ENCODE results near the gene SFPQ. TPM values are rescaled to one million over a fixed set of nuclear protein-coding genes. Genes with fewer than 3 reads are reported as not detected.

The SFPQ gene
- total RNA-seq, 1 experiment from 2014 or later, result 573 TPM

DNA sequence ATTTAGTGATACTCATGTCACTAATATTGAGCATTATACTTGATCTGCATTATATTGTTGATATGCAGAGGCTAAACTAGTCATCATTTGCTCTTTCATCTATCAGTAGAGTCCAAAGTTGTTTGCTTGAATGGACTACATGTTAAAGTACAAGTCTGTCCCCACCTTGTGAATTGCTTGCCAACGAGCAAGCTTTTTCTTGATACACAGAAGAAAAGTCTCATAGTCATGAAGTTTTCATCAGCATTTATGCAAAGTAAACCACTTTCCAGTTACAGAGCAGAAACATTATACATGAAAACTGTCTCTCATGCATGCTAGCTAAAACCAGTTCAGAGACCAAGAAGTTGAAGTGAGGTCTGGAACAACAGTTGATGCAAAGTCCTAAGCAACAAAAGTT lies 13.0 kb downstream of the SFPQ start:
- Histone ChIP-seq H3K4me1 (ENCODE audit: insufficient read depth, low read length) (no peaks in the 10 kb centered on the region), H2BK120ac (ENCODE audit: low read depth, low read length, poor library complexity, severe bottlenecking) (no peak overlapping the region), H3K9me3 (ENCODE audit: control insufficient read depth, low read depth, low read length) (no peaks in the 10 kb centered on the region), H2BK5ac (ENCODE audit: insufficient read length, low read length) (no peak overlapping the region), H3K27me3 (ENCODE audit: insufficient read depth, low read length) (no peaks in the 10 kb centered on the region), H4K5ac (ENCODE audit: insufficient read length, low read depth, low read length) (no peak overlapping the region), H3K79me2 (ENCODE audit: insufficient read depth, low read length) (peaks cover 5% of the 10 kb centered on the region), H2BK20ac (ENCODE audit: low read depth, low read length, poor library complexity, severe bottlenecking) (no peak overlapping the region), H2BK15ac (ENCODE audit: low read depth, low read length) (no peak overlapping the region), H3K27ac (ENCODE audit: insufficient read length, low read depth, low read length) (no peak overlapping the region), H4K8ac (replicated peaks; ENCODE audit: insufficient read length, low read depth, low read length) (no peak overlapping the region), H3K23me2 (ENCODE audit: insufficient read length, low read depth, low read length, poor library complexity, severe bottlenecking) (no peaks in the 10 kb centered on the region), H4K91ac (ENCODE audit: insufficient read length, low read depth, low read length) (no peak overlapping the region), H3K18ac (ENCODE audit: insufficient read length, low read depth, low read length) (no peak overlapping the region), H4K20me1 (ENCODE audit: control insufficient read depth, insufficient read depth, insufficient read length) (no peaks in the 10 kb centered on the region), H3K4me2 (ENCODE audit: insufficient read depth, insufficient read length, low read length) (no peak overlapping the region), H2AFZ (ENCODE audit: low read length) (no peak overlapping the region), H3K14ac (ENCODE audit: insufficient read depth, low read length) (no peak overlapping the region), H3K56ac (ENCODE audit: insufficient read length, low read depth, low read length) (no peak overlapping the region), H3K79me1 (ENCODE audit: insufficient read depth, low read depth, low read length, poor library complexity, severe bottlenecking) (no peaks in the 10 kb centered on the region), H3K23ac (ENCODE audit: insufficient read length, low read depth, low read length) (no peak overlapping the region), H2AK5ac (ENCODE audit: insufficient read length, low read length) (no peak overlapping the region), H3K9ac (ENCODE audit: extremely low read depth, insufficient read length, low read length) (no peak overlapping the region), H2BK12ac (ENCODE audit: insufficient read length, low read depth, low read length) (no peak overlapping the region), H3T11ph (ENCODE audit: low read length) (no peak overlapping the region), H3K4ac (ENCODE audit: low read depth, low read length) (no peak overlapping the region)
- WGBS (ENCODE audit: extremely low coverage, insufficient read length, low lambda C conversion rate), result no CpG with 5 or more reads among the region's 1 CpG
- Mint-ChIP-seq H3K9me3 (no peaks in the 10 kb centered on the region), H3K4me3 (peak overlapping the region in 1 of 2 experiments; percentile 6; a peak in 1 of 5 replicates), H3K27me3 (ENCODE audit: low read depth) (no peaks in the 10 kb centered on the region; the same call in 1 of the 2 replicates), H3K4me1 (peaks cover 34 to 41% of the 10 kb centered on the region in 2 experiments), H3K27ac (peak overlapping the region in 1 of 3 experiments; percentile 62; a peak in 2 of 7 replicates), H3K36me3 (ENCODE audit: insufficient read depth in 1 of 3, low read depth in 3 of 3) (peaks cover 71 to 100% (median 95%) of the 10 kb centered on the region in 3 experiments; a peak in 6 of 7 replicates)
- no peak for DNase-seq
- TF ChIP-seq, protein P1, sequence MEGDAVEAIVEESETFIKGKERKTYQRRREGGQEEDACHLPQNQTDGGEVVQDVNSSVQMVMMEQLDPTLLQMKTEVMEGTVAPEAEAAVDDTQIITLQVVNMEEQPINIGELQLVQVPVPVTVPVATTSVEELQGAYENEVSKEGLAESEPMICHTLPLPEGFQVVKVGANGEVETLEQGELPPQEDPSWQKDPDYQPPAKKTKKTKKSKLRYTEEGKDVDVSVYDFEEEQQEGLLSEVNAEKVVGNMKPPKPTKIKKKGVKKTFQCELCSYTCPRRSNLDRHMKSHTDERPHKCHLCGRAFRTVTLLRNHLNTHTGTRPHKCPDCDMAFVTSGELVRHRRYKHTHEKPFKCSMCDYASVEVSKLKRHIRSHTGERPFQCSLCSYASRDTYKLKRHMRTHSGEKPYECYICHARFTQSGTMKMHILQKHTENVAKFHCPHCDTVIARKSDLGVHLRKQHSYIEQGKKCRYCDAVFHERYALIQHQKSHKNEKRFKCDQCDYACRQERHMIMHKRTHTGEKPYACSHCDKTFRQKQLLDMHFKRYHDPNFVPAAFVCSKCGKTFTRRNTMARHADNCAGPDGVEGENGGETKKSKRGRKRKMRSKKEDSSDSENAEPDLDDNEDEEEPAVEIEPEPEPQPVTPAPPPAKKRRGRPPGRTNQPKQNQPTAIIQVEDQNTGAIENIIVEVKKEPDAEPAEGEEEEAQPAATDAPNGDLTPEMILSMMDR (conservative IDR thresholded peaks at IDR 0.05), result no peak

Data from H9 (cell line).